HCT116 (cell line): Measurements from ENCODE around the gene TMC4. TPM values are rescaled to one million over a fixed set of nuclear protein-coding genes. Genes with fewer than 3 reads are reported as not detected.
A peak's percentile ranks its signal among the peaks of the same experiment; 100 is the strongest.

Source experiments
- ATAC-seq: fragments of 200-7000 bp; cut with Tn5 transposase; 2 replicates; pipeline ENCODE4 v1.9.1; 2020; ENCODE audit warnings: mild to moderate bottlenecking, moderate library complexity
- BruUV-seq: library from RNA; stranded (reverse); fragments of 400-500 nt; replicated peaks from 2 replicates; lab custom pipeline; 2021; lab: Mats Ljungman, UMichigan
- CTCF ChIA-PET: fragments of 300-600 bp; sonication (Branson Sonifier 250); formaldehyde crosslinking; loops from one replicate; lab custom pipeline; 2021; ENCODE audit warnings: antibody characterized with exemption; lab: Charles Lee
- POLR2A ChIA-PET: fragments of 300-600, 350-600 bp; sonication (Branson Sonifier 250); formaldehyde crosslinking; loops from one replicate; lab custom pipeline; 2021; ENCODE audit warnings: antibody characterized with exemption; lab: Charles Lee
- RAD21 ChIA-PET, 2 experiments: fragments of 300-600 bp; sonication (Branson Sonifier 250); formaldehyde crosslinking; loops; one replicate each; lab custom pipeline; 2023; ENCODE audit warnings: low total read pairs in 2 of 2; ENCODE audit not compliant: uncharacterized antibody in 2 of 2, unreplicated experiment in 2 of 2, low non-redundant PET in 1 of 2; lab: Charles Lee
- DNase-seq: peaks from one replicate; pipeline ENCODE4 v3.0.0-alpha.2; 2010; ENCODE audit warnings: low read depth, low spot score
- H2AFZ ChIP-seq: fragments of 200-600 bp; shearing (Covaris generic), sonication (generic); 2 replicates; pipeline ENCODE4 v1.6.1; 2017; ENCODE audit warnings: low read depth, mixed run types, mixed read lengths, antibody characterized with exemption, low read length; ENCODE audit not compliant: poor library complexity, severe bottlenecking
- H3K27ac ChIP-seq: 2 replicates; pipeline ENCODE4 v1.5.1; 2012; ENCODE audit warnings: low read depth, low read length
- H3K27me3 ChIP-seq: fragments of 200-600 bp; sonication (generic); 2 replicates; pipeline ENCODE4 v1.6.1; 2016; ENCODE audit warnings: mixed run types, low read length, mixed read lengths; ENCODE audit not compliant: insufficient read depth
- H3K36me3 ChIP-seq, 2 experiments: fragments of 200-500 bp in 1 of 2; fragments of 200-600 bp in 1 of 2; sonication (Bioruptor generic) in 1 of 2; sonication (generic) in 1 of 2; 2 replicates each; pipeline versions ENCODE4 v1.5.1 to v1.6.1; 2014 to 2016; ENCODE audit warnings: low read length in 2 of 2, inconsistent platforms in 1 of 2, mixed read lengths in 1 of 2, mixed run types in 1 of 2; ENCODE audit not compliant: insufficient read depth in 2 of 2, control insufficient read depth in 1 of 2
- H3K4me1 ChIP-seq, 2 experiments: fragments of 200-600 bp in 1 of 2; sonication (generic) in 1 of 2; 2 replicates each; pipeline versions ENCODE4 v1.5.1 to v1.6.1; 2012 to 2017; ENCODE audit warnings: low read length in 2 of 2, inconsistent platforms in 1 of 2, mild to moderate bottlenecking in 1 of 2, mixed read lengths in 1 of 2, mixed run types in 1 of 2, moderate library complexity in 1 of 2; ENCODE audit not compliant: insufficient read depth in 2 of 2, control insufficient read depth in 1 of 2
- H3K4me2 ChIP-seq: fragments of 200-600 bp; sonication (generic); 2 replicates; pipeline ENCODE4 v1.6.1; 2017; ENCODE audit warnings: mixed run types, low read length, mixed read lengths
- H3K4me3 ChIP-seq, 2 experiments: fragments of 200-600 bp in 1 of 2; sonication (generic) in 1 of 2; replicated peaks in 1 of 2; 2 replicates each; pipeline ENCODE4 v1.5.1; 2011 to 2016; ENCODE audit warnings: low read length in 2 of 2, control low read depth in 1 of 2, low read depth in 1 of 2, mild to moderate bottlenecking in 1 of 2, mixed read lengths in 1 of 2, mixed run types in 1 of 2
- H3K79me2 ChIP-seq: fragments of 200-600 bp; sonication (generic); 2 replicates; pipeline ENCODE4 v1.6.1; 2017; ENCODE audit warnings: mild to moderate bottlenecking, mixed run types, low read length, moderate library complexity, mixed read lengths; ENCODE audit not compliant: insufficient read depth
- H3K9ac ChIP-seq: fragments of 200-600 bp; sonication (generic); 2 replicates; pipeline ENCODE4 v1.6.1; 2016; ENCODE audit warnings: low read length, mixed read lengths
- H3K9me2 ChIP-seq: fragments of 200-600 bp; sonication (generic), shearing (Covaris generic); 2 replicates; pipeline ENCODE4 v1.6.1; 2017; ENCODE audit warnings: mixed run types, mild to moderate bottlenecking, moderate library complexity; ENCODE audit not compliant: insufficient read depth
- H3K9me3 ChIP-seq, 2 experiments: fragments of 200-500 bp in 1 of 2; fragments of 200-600 bp in 1 of 2; sonication (Bioruptor generic) in 1 of 2; sonication (generic) in 1 of 2; 2 replicates each; pipeline ENCODE4 v1.6.1; 2014 to 2017; ENCODE audit warnings: low read length in 2 of 2, mixed read lengths in 2 of 2, inconsistent platforms in 1 of 2, low read depth in 1 of 2, mild to moderate bottlenecking in 1 of 2, mixed run types in 1 of 2, moderate library complexity in 1 of 2; ENCODE audit not compliant: control insufficient read depth in 1 of 2, insufficient read depth in 1 of 2
- H4K20me1 ChIP-seq: fragments of 200-600 bp; sonication (generic), shearing (Covaris generic); 2 replicates; pipeline ENCODE4 v1.6.1; 2017; ENCODE audit warnings: mixed run types, mild to moderate bottlenecking, moderate library complexity; ENCODE audit not compliant: insufficient read depth
- CBX3 ChIP-seq: IDR thresholded peaks from 2 replicates; pipeline ENCODE4 v1.6.1; 2012; ENCODE audit warnings: low read depth
- CEBPB ChIP-seq: IDR thresholded peaks from 2 replicates; pipeline ENCODE4 v1.6.1; 2012; ENCODE audit warnings: low read depth
- EGR1 ChIP-seq: IDR thresholded peaks from 2 replicates; pipeline ENCODE4 v1.6.1; 2012; ENCODE audit warnings: low read depth
- ELF1 ChIP-seq: IDR thresholded peaks from 2 replicates; pipeline ENCODE4 v1.6.1; 2012; ENCODE audit warnings: low read depth, borderline replicate concordance
- FOSL1 ChIP-seq: IDR thresholded peaks from 2 replicates; pipeline ENCODE4 v1.6.1; 2012; ENCODE audit warnings: low read depth
- JUND ChIP-seq: IDR thresholded peaks from 2 replicates; pipeline ENCODE4 v1.6.1; 2012
- POLR2A ChIP-seq: IDR thresholded peaks from 2 replicates; pipeline ENCODE4 v1.7.0; 2011; ENCODE audit warnings: borderline replicate concordance; ENCODE audit not compliant: insufficient read depth, insufficient read length; ENCODE audit errors: extremely low read depth
- SIN3A ChIP-seq: IDR thresholded peaks from 2 replicates; pipeline ENCODE4 v1.6.1; 2012; ENCODE audit warnings: low read depth
- SP1 ChIP-seq: IDR thresholded peaks from 2 replicates; pipeline ENCODE4 v1.6.1; 2012; ENCODE audit warnings: low read depth
- SRF ChIP-seq: IDR thresholded peaks from 2 replicates; pipeline ENCODE4 v1.6.1; 2012; ENCODE audit warnings: low read depth
- YY1 ChIP-seq: IDR thresholded peaks from 2 replicates; pipeline ENCODE4 v1.6.1; 2011; ENCODE audit warnings: low read length, low read depth, moderate library complexity, mild to moderate bottlenecking; ENCODE audit not compliant: insufficient replicate concordance; ENCODE audit errors: extremely low read depth
- ZFX ChIP-seq: fragments of 450-650 bp; IDR thresholded peaks from 2 replicates; pipeline ENCODE4 v1.6.1; 2017
- intact Hi-C: fragments of 100-400 bp; cut with micrococcal nuclease; formaldehyde crosslinking; loops from 2 replicates; pipeline ENCODE4 v1.10.0; 2022
- total RNA-seq: library from RNA; stranded (reverse); gene quantifications from one replicate; pipeline ENCODE4 v1.2.1, GENCODE V29; 2021; ENCODE audit not compliant: unreplicated experiment
- TF ChIP-seq, protein P1 (sequence below): IDR thresholded peaks from 2 replicates; pipeline ENCODE4 v1.6.1; 2012
- TF ChIP-seq, protein P2 (sequence below): IDR thresholded peaks from 2 replicates; pipeline ENCODE4 v1.6.1; 2012
- TF ChIP-seq, protein P3 (sequence below): IDR thresholded peaks from 2 replicates; pipeline ENCODE4 v1.6.1; 2011; ENCODE audit warnings: mild to moderate bottlenecking, low read length, moderate library complexity; ENCODE audit not compliant: insufficient replicate concordance; ENCODE audit errors: extremely low read depth
- TF ChIP-seq, protein P4 (sequence below), 3 experiments: fragments of 200-600 bp in 1 of 3; sonication (generic) in 1 of 3; IDR thresholded peaks in 2 of 3; conservative IDR thresholded peaks in 1 of 3; 2 replicates each; pipeline ENCODE4 v1.5.1; 2012 to 2017; ENCODE audit warnings: low read depth in 2 of 3, low read length in 2 of 3, antibody characterized with exemption in 1 of 3, borderline replicate concordance in 1 of 3, control low read depth in 1 of 3, mild to moderate bottlenecking in 1 of 3, mixed read lengths in 1 of 3, mixed run types in 1 of 3, moderate library complexity in 1 of 3; ENCODE audit not compliant: insufficient read depth in 1 of 3

TMC4 gene
- total RNA-seq, 1 experiment from 2014 or later: 60.3 TPM

DNA sequence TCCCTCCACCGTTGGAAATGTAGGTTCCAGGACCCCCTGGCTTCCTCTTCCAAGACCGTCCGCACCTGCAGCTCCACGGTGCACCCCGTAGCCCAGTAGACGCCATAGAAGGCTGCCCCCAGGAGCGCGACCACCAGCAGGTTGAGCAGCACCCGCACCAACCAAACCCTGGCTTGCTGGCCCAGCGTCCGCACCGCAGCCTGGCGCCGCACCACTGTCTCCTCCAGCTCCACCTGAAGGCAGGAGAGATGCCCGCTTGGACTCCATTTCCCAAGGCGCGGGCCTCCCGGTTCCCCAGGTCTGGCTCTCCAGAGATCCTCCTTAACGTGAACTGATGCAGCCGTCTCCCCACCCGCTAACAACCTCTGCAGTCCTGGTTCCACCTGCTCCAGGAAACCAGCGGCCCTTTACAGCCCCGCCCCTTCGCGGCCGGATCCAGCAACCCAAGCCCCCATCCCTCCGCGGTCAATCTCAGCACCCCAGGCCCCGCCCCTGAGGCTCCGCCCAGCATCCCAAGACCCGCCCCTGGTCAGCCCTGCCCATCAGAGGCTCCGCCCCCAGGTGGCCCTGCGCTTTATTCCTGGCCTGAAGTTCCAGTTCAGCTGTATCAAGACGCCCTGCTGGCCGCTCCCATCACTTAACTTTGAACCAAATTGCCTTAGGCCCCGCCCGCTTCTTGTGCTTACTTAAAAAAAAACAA, 8.4 kb downstream of the TMC4 start:
- intact Hi-C loops: no loop called here
- RAD21 ChIA-PET: no interaction called here

More for the DNA sequence above, 8.4 kb downstream of the TMC4 start:
- no peaks in the 10 kb centered on the region for H3K27me3 ChIP-seq
- POLR2A ChIA-PET: interaction anchor here (0.6 to 0.8 kb wide), 2 partner anchors 27 to 183 kb away, joined by 3 read pairs; partner anchors contain the start of gene CNOT3
- peaks cover 19 to 44% of the 10 kb centered on the region in 2 experiments for H3K4me1 ChIP-seq
- no peak overlapping the region for H3K9ac ChIP-seq
- H3K79me2 ChIP-seq: no peaks in the 10 kb centered on the region; the same call in 1 of the 2 replicates
- peak; percentile 39 for DNase-seq
- H3K9me3 ChIP-seq: no peaks in the 10 kb centered on the region
- H3K9me2 ChIP-seq: no peaks in the 10 kb centered on the region
- TF ChIP-seq JUND (no peak), ELF1 (no peak), SRF (no peak), SP1 (no peak), YY1 (no peak), ZFX (no peak), FOSL1 (no peak), SIN3A (no peak), CEBPB (no peak), POLR2A (no peak), CBX3 (no peak), EGR1 (no peak)
- TF ChIP-seq, protein P1, sequence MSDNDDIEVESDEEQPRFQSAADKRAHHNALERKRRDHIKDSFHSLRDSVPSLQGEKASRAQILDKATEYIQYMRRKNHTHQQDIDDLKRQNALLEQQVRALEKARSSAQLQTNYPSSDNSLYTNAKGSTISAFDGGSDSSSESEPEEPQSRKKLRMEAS: no peak
- TF ChIP-seq, protein P2, sequence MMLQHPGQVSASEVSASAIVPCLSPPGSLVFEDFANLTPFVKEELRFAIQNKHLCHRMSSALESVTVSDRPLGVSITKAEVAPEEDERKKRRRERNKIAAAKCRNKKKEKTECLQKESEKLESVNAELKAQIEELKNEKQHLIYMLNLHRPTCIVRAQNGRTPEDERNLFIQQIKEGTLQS: no peak
- TF ChIP-seq, protein P3, sequence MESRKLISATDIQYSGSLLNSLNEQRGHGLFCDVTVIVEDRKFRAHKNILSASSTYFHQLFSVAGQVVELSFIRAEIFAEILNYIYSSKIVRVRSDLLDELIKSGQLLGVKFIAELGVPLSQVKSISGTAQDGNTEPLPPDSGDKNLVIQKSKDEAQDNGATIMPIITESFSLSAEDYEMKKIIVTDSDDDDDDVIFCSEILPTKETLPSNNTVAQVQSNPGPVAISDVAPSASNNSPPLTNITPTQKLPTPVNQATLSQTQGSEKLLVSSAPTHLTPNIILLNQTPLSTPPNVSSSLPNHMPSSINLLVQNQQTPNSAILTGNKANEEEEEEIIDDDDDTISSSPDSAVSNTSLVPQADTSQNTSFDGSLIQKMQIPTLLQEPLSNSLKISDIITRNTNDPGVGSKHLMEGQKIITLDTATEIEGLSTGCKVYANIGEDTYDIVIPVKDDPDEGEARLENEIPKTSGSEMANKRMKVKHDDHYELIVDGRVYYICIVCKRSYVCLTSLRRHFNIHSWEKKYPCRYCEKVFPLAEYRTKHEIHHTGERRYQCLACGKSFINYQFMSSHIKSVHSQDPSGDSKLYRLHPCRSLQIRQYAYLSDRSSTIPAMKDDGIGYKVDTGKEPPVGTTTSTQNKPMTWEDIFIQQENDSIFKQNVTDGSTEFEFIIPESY: no peak
- TF ChIP-seq, protein P4, sequence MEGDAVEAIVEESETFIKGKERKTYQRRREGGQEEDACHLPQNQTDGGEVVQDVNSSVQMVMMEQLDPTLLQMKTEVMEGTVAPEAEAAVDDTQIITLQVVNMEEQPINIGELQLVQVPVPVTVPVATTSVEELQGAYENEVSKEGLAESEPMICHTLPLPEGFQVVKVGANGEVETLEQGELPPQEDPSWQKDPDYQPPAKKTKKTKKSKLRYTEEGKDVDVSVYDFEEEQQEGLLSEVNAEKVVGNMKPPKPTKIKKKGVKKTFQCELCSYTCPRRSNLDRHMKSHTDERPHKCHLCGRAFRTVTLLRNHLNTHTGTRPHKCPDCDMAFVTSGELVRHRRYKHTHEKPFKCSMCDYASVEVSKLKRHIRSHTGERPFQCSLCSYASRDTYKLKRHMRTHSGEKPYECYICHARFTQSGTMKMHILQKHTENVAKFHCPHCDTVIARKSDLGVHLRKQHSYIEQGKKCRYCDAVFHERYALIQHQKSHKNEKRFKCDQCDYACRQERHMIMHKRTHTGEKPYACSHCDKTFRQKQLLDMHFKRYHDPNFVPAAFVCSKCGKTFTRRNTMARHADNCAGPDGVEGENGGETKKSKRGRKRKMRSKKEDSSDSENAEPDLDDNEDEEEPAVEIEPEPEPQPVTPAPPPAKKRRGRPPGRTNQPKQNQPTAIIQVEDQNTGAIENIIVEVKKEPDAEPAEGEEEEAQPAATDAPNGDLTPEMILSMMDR (IDR thresholded peaks at IDR 0.05 in 2 of 3, conservative IDR thresholded peaks at IDR 0.05 in 1 of 3; ENCODE audit: borderline replicate concordance in 1 of 3, insufficient read depth in 1 of 3, low read depth in 2 of 3, low read length in 2 of 3): no peak
- H3K4me3 ChIP-seq: no peak overlapping the region
- no TSS peak for BruUV-seq
- H4K20me1 ChIP-seq: no peaks in the 10 kb centered on the region
- H3K36me3 ChIP-seq: no peaks in the 10 kb centered on the region
- CTCF ChIA-PET: interaction anchor here (1.5 kb wide), 1 partner anchor 9 kb away, joined by 4 read pairs; the partner anchor contains the start of gene TMC4
- peak; percentile 33 for ATAC-seq
- no peak overlapping the region; the same call in 1 of the 2 replicates for H3K27ac ChIP-seq
- no peak overlapping the region for H2AFZ ChIP-seq
- H3K4me2 ChIP-seq: 0 out of 2 replicates have a peak overlapping the region, but pooled peaks have one; percentile 9
